Bronchial epithelial cell (primary cell): Measurements from ENCODE around the gene HSPB1. TPM values are rescaled to one million over a fixed set of nuclear protein-coding genes. Genes with fewer than 3 reads are reported as not detected.
A peak's percentile ranks its signal among the peaks of the same experiment; 100 is the strongest.
"Not testable (repeated sequence)": the region's sequence is repeated elsewhere in the genome, so short reads cannot be mapped to it uniquely, and the experiment has no call there.

Source experiments
- DNase-seq: peaks from one replicate; pipeline ENCODE4 v3.0.0-alpha.2; 2010; ENCODE audit warnings: low read depth
- FAIRE-seq: peaks from 2 replicates; lab custom pipeline; 2011; peaks lifted over from hg19 to GRCh38; lab: Jason Lieb, UNC
- H3K27me3 ChIP-seq: 2 replicates; pipeline ENCODE4 v1.5.1; 2011; ENCODE audit warnings: low read length; ENCODE audit not compliant: control insufficient read depth, insufficient read depth
- H3K36me3 ChIP-seq: 2 replicates; pipeline ENCODE4 v1.5.1; 2011; ENCODE audit warnings: low read length; ENCODE audit not compliant: control insufficient read depth, insufficient read depth
- H3K4me3 ChIP-seq: 2 replicates; pipeline ENCODE4 v1.5.1; 2011; ENCODE audit warnings: mild to moderate bottlenecking, low read depth, low read length, control low read depth
- total RNA-seq: library from RNA; depleted of rRNA; stranded (reverse); fragments of >200 nt; gene quantifications from 2 replicates; pipeline ENCODE4 v1.2.1, GENCODE V29; 2014
- TF ChIP-seq, protein P1 (sequence below): IDR thresholded peaks from 2 replicates; pipeline ENCODE4 v1.5.1; 2011; ENCODE audit warnings: mild to moderate bottlenecking, moderate library complexity, low read length, control low read depth, inconsistent platforms; ENCODE audit not compliant: insufficient read depth, severe bottlenecking

Gene HSPB1
- total RNA-seq, 1 donor from 2014 or later: 36.1 TPM

DNA sequence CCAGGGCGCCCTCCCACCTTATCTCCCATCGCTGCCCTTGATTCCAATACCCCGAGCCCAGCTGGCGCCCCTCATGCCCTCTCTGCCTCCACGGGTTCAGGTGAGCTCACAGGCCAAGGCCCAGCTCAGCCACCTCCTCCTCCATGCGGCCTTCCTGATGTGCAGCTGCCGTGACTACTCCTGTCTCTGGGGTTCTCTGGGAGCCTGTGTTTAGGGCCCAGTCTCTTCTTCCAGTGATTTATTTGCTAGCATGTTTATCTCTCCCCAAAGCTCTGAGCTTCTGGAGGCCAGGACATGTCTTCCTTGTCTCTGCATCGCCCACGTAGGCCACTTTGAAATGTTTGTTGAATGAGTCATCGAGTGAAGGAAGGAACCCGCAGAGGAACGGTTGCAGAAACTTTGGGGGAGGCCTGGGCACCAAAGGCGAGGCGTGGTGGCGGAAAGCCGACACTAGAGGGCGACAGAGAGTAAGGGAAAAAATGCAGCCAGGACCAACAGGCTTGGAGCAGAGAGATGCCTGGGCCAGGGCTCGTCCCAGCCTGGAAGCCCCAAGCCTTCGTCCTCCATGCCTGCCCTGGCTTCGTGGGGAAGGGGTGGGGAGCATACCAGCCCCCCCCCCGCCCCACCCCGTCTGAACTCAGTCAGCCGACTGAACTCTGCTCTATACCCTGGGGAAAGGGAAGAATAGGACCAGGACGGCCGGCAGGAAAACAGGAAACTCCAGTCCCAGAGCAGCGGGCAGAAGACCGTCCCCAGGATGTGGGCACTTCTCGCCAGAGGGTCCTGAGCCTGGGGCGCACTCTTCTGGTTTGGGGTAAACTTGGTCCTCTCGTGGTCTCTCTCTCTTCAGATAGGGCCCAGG is 10.9 kb upstream of the HSPB1 start:
- FAIRE-seq (no peak), DNase-seq (peak; percentile 98)
- TF ChIP-seq, protein P1, sequence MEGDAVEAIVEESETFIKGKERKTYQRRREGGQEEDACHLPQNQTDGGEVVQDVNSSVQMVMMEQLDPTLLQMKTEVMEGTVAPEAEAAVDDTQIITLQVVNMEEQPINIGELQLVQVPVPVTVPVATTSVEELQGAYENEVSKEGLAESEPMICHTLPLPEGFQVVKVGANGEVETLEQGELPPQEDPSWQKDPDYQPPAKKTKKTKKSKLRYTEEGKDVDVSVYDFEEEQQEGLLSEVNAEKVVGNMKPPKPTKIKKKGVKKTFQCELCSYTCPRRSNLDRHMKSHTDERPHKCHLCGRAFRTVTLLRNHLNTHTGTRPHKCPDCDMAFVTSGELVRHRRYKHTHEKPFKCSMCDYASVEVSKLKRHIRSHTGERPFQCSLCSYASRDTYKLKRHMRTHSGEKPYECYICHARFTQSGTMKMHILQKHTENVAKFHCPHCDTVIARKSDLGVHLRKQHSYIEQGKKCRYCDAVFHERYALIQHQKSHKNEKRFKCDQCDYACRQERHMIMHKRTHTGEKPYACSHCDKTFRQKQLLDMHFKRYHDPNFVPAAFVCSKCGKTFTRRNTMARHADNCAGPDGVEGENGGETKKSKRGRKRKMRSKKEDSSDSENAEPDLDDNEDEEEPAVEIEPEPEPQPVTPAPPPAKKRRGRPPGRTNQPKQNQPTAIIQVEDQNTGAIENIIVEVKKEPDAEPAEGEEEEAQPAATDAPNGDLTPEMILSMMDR: peak; percentile 95
- H3K27me3 ChIP-seq: no peaks in the 10 kb centered on the region
- H3K36me3 ChIP-seq: no peaks in the 10 kb centered on the region
- peak overlapping the region; percentile 21 for H3K4me3 ChIP-seq

DNA sequence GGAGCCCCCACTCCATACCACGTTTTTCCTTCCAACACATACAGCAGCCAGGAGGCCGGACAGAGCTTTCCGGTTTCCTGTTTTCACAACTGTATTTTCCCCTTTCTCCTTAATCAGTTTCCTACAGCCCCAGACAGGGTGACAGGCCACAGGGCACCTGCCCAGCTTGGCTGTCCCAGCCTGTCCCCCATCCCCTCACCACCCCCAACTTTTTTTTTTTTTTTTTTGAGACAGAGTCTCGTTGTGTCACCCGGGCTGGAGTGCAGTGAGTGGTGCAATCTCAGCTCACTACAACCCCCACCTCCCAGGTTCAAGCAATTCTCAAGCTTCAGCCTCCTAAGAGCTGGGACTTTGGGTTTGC is 10.3 kb upstream of the HSPB1 start:
- DNase-seq (no peak), FAIRE-seq (no peak)
- peak overlapping the region; percentile 21 for H3K4me3 ChIP-seq
- TF ChIP-seq, protein P1: no peak
- H3K27me3 ChIP-seq: no peaks in the 10 kb centered on the region
- H3K36me3 ChIP-seq: no peaks in the 10 kb centered on the region

DNA sequence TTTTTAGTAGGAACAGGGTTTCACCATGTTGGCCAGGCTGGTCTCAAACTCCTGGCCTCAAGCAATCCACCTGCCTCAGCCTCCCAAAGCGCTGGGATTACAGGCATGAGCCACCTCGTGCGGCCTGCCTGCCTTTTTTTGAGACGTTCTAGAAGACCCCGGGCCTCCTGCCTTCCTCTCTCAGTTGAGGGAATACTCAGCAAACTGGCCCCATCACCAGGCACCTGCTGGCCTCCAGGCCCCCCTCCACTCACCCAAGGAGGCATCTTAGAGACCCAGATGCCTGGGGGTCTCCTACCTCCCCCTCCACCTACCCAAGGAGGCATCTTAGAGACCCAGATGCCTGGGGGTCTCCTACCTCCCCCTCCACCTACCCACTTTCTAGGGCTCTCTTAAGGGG is 9.6 kb upstream of the HSPB1 start:
- H3K36me3 ChIP-seq, FAIRE-seq, H3K4me3 ChIP-seq, DNase-seq, H3K27me3 ChIP-seq: not testable (repeated sequence)

DNA sequence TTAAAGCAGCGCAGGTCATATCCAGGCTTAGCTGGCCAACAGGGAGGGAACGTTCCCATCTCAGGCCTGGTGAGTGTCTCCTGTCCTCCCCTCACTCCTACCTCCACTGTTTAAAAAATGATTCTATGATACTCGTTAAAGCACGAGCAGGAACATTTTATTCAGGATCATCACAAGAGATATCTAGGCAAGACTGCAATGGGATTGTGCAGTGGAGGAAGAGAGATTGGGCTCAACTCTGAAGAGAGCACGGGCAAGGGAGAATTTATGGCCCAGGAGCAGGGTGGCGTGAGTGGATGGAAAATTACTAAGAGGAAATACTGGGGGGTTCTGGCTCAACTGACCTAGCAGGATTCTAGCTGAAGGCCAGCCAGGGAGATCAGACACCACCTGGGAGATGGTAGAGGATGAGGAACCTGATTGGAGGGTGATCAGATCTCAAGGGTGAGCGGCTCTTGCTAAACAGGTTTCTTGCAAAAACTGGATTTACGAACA is 9.0 kb upstream of the HSPB1 start:
- no peak overlapping the region for H3K4me3 ChIP-seq
- no peak for DNase-seq
- no peaks in the 10 kb centered on the region for H3K27me3 ChIP-seq
- no peaks in the 10 kb centered on the region for H3K36me3 ChIP-seq
- TF ChIP-seq, protein P1: no peak
- no peak for FAIRE-seq

DNA sequence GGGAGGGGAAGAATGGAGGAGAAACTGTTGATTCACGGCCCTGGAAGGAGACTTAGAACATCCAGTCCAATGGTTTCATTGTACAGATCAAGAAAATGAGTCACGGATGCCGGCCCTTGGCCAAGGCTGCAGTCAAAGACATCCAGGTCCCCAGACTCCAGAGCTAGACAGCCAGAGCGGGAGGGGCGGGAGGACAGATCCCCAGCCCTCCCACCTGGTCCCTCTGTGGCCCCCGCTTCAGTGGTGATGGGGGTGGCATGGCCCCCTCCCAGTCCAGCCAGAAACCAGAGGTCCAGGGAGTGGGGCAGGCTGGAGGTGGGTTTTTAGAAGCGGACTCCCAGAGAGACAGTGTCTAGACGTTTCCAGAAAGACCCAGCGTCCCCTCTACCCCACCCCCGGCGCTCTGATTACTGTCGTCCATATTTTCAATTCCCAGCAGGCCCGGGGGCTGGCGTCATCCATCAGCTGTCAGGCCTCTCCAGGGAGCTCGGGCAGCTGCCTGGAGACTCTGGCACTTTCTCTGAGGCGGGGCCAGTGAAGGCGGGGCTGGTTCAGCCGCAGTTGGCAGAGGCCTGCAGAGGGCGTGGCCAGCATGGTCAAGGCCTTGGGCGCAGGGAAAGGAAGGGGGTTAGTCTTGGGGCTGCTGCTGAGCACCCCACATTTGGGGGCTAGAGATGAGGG is 8.0 kb upstream of the HSPB1 start:
- Histone ChIP-seq H3K36me3 (no peaks in the 10 kb centered on the region), H3K27me3 (no peaks in the 10 kb centered on the region), H3K4me3 (peak overlapping the region; percentile 30)
- FAIRE-seq (no peak), DNase-seq (peak; percentile 91)
- TF ChIP-seq, protein P1: no peak
